ES-I3 (cell line): ENCODE measurements around the gene KLRC2.
"Not testable (repeated sequence)": the region's sequence is repeated elsewhere in the genome, so short reads cannot be mapped to it uniquely, and the experiment has no call there.

Experiments
- H3K36me3 ChIP-seq: 2 replicates; pipeline ENCODE4 v1.6.1; 2013; ENCODE audit warnings: mild to moderate bottlenecking, low read length, control low read depth, moderate library complexity; ENCODE audit not compliant: insufficient read depth
- H3K4me1 ChIP-seq: 2 replicates; pipeline ENCODE4 v1.6.1; 2013; ENCODE audit warnings: mild to moderate bottlenecking, control low read depth, low read length; ENCODE audit not compliant: insufficient read depth
- H3K9ac ChIP-seq: 2 replicates; pipeline ENCODE4 v1.6.1; 2013; ENCODE audit warnings: low read depth, mild to moderate bottlenecking, low read length, moderate library complexity
- H3K9me3 ChIP-seq: 2 replicates; pipeline ENCODE4 v1.6.1; 2013; ENCODE audit warnings: mild to moderate bottlenecking, low read length, moderate library complexity; ENCODE audit not compliant: control insufficient read depth, insufficient read depth

KLRC2 gene

GRCh38 chr12:10394531-10395152 is 41.2 kb downstream of the KLRC2 start:
- not testable (repeated sequence) for H3K36me3 ChIP-seq

GRCh38 chr12:10393291-10393690 is 42.5 kb downstream of the KLRC2 start:
- H3K9ac ChIP-seq: no peak overlapping the region
- H3K9me3 ChIP-seq: no peaks in the 10 kb centered on the region
- peaks cover 18% of the 10 kb centered on the region for H3K4me1 ChIP-seq
- no peaks in the 10 kb centered on the region for H3K36me3 ChIP-seq

More at GRCh38 chr12:10394531-10395152, 41.2 kb downstream of the KLRC2 start:
- H3K9me3 ChIP-seq, H3K9ac ChIP-seq: not testable (repeated sequence)
- H3K4me1 ChIP-seq: peaks cover 18% of the 10 kb centered on the region

- Histone ChIP-seq H3K4me1 (peaks cover 16% of the 10 kb centered on the region), H3K36me3 (no peaks in the 10 kb centered on the region), H3K9me3 (no peaks in the 10 kb centered on the region), H3K9ac (no peak overlapping the region)
Observed at GRCh38 chr12:10392394-10392930, 43.3 kb downstream of the KLRC2 start.

GRCh38 chr12:10390991-10391390 is 44.8 kb downstream of the KLRC2 start:
- H3K9ac ChIP-seq, H3K36me3 ChIP-seq, H3K9me3 ChIP-seq: not testable (repeated sequence)
- H3K4me1 ChIP-seq: peaks cover 12% of the 10 kb centered on the region

- H3K9ac ChIP-seq: no peak within 1 kb of the TSS
- no peaks in the 10 kb centered on the region for H3K36me3 ChIP-seq
- no peaks in the 10 kb centered on the region for H3K9me3 ChIP-seq
- H3K4me1 ChIP-seq: peaks cover 6% of the 10 kb centered on the region; the same call in 1 of the 2 replicates
Observed at GRCh38 chr12:10389904-10390303, 45.9 kb downstream of the KLRC2 start, which contains the start of gene KLRK1. Gene KLRK1 (minus strand): TSS chr12:10390041. CDS start chr12:10388810, 1,231 bp downstream.

- Histone ChIP-seq H3K9ac (no peak overlapping the region), H3K4me1 (no peaks in the 10 kb centered on the region), H3K36me3 (no peaks in the 10 kb centered on the region), H3K9me3 (no peaks in the 10 kb centered on the region)
Observed at GRCh38 chr12:10388624-10389413, 47.0 kb downstream of the KLRC2 start.

- H3K36me3 ChIP-seq, H3K9ac ChIP-seq, H3K4me1 ChIP-seq, H3K9me3 ChIP-seq: not testable (repeated sequence)
Observed at GRCh38 chr12:10387498-10387897, 48.3 kb downstream of the KLRC2 start.

- Histone ChIP-seq H3K4me1 (no peaks in the 10 kb centered on the region), H3K36me3 (no peaks in the 10 kb centered on the region), H3K9ac (no peak overlapping the region), H3K9me3 (no peaks in the 10 kb centered on the region)
Observed at GRCh38 chr12:10386857-10387256, 49.0 kb downstream of the KLRC2 start.

- no peaks in the 10 kb centered on the region for H3K9me3 ChIP-seq
- H3K9ac ChIP-seq: no peak overlapping the region
- no peaks in the 10 kb centered on the region for H3K4me1 ChIP-seq
- no peaks in the 10 kb centered on the region for H3K36me3 ChIP-seq
Observed at GRCh38 chr12:10385166-10385613, 50.6 kb downstream of the KLRC2 start.

GRCh38 chr12:10384191-10384590 is 51.6 kb downstream of the KLRC2 start:
- Histone ChIP-seq H3K9ac (no peak overlapping the region), H3K36me3 (no peaks in the 10 kb centered on the region), H3K4me1 (no peaks in the 10 kb centered on the region), H3K9me3 (no peaks in the 10 kb centered on the region)

GRCh38 chr12:10381928-10382628 is 53.7 kb downstream of the KLRC2 start:
- H3K9me3 ChIP-seq: no peaks in the 10 kb centered on the region
- H3K9ac ChIP-seq: no peak overlapping the region
- no peaks in the 10 kb centered on the region for H3K36me3 ChIP-seq
- no peaks in the 10 kb centered on the region for H3K4me1 ChIP-seq
